ENCODE results near the gene SH3BP2. TPM values are rescaled to one million over a fixed set of nuclear protein-coding genes. Genes with fewer than 3 reads are reported as not detected.
"Not testable (repeated sequence)": the region's sequence is repeated elsewhere in the genome, so short reads cannot be mapped to it uniquely, and the experiment has no call there.

The SH3BP2 gene
- total RNA-seq, 4 donors from 2014 or later = 29.6 to 43.5 (median 36.7) TPM

DNA sequence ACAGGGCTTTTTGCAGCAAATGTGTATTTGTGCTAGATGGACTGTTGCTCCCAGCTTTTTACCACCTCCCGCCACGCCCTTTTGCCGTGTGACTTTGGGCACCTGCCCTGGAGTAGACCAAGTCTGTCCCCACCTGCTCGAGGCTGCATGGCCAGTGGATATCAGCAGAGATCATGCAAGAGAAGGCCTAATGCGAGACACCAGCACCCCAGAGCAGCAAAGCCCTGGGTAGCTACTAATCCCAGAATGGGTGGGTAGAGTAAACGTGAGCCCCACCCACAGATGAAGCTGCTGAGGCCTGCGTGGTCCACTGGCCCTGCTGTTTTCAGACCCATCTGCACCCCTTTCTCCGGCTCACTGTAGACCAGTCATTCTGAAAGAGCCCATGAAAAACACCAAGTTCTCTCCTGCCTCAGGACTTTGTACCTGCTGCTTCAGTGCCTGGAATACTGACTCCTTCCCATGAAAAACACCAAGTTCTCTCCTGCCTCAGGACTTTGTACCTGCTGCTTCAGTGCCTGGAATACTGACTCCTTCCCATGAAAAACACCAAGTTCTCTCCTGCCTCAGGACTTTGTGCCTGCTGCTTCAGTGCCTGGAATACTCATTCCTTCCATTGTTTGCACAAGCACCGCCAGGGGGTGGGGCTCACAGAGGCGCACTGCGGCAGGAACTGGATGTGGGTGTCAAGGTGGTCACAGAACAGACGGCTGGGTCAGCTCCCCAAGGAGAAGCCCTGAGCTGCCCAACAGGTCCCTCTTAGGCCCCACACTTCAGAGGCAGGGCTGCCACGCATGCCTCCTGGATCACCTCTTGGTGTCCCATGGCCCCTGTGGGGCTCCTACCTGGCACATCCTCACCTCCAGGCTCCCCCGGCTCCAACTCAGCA lies 31.6 kb upstream of the SH3BP2 start:
- peak; percentile 56 to 60 for DNase-seq
- TF ChIP-seq, protein P1, sequence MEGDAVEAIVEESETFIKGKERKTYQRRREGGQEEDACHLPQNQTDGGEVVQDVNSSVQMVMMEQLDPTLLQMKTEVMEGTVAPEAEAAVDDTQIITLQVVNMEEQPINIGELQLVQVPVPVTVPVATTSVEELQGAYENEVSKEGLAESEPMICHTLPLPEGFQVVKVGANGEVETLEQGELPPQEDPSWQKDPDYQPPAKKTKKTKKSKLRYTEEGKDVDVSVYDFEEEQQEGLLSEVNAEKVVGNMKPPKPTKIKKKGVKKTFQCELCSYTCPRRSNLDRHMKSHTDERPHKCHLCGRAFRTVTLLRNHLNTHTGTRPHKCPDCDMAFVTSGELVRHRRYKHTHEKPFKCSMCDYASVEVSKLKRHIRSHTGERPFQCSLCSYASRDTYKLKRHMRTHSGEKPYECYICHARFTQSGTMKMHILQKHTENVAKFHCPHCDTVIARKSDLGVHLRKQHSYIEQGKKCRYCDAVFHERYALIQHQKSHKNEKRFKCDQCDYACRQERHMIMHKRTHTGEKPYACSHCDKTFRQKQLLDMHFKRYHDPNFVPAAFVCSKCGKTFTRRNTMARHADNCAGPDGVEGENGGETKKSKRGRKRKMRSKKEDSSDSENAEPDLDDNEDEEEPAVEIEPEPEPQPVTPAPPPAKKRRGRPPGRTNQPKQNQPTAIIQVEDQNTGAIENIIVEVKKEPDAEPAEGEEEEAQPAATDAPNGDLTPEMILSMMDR (IDR thresholded peaks at IDR 0.05) = no peak
- TF ChIP-seq POLR2A (IDR thresholded peaks at IDR 0.05) = no peak
- whole genome bisulfite sequencing, 2 donors = 60 to 77% methylated on average over 11 to 13 of the region's 14 CpGs
- no peaks in the 10 kb centered on the region for H3K36me3 ChIP-seq
- H3K9me3 ChIP-seq = no peaks in the 10 kb centered on the region
- intact Hi-C loops (cut with DNase I) = loop anchor here (5.0 kb wide), 2 partner anchors 171 to 276 kb away; no protein-coding TSS in a partner anchor
- no peak overlapping the region for H3K27ac ChIP-seq
- no peak overlapping the region for H3K4me3 ChIP-seq (replicated peaks in 1 of 3)
- no peaks in the 10 kb centered on the region for H3K27me3 ChIP-seq
- peaks cover 4 to 12% of the 10 kb centered on the region in 2 donors for H3K4me1 ChIP-seq

GRCh38 chr4:2762048-2762447 lies 30.8 kb upstream of the SH3BP2 start:
- Histone ChIP-seq H3K36me3 (no peaks in the 10 kb centered on the region), H3K27me3 (no peaks in the 10 kb centered on the region), H3K4me3 (replicated peaks in 1 of 3) (no peak overlapping the region), H3K4me1 (peaks cover 4 to 12% of the 10 kb centered on the region in 2 donors), H3K27ac (no peak overlapping the region), H3K9me3 (no peaks in the 10 kb centered on the region)
- intact Hi-C loops (cut with DNase I) = loop anchor here (5.0 kb wide), 2 partner anchors 170 to 275 kb away; no protein-coding TSS in a partner anchor
- TF ChIP-seq, protein P1 (IDR thresholded peaks at IDR 0.05) = no peak
- TF ChIP-seq POLR2A (IDR thresholded peaks at IDR 0.05) = no peak
- no peak for DNase-seq
- WGBS, 2 donors = 70% methylated on average over 5 of the region's 5 CpGs

- DNase-seq = not testable (repeated sequence)
Measured at GRCh38 chr4:2762486-2763370, 30.2 kb upstream of the SH3BP2 start.

DNA sequence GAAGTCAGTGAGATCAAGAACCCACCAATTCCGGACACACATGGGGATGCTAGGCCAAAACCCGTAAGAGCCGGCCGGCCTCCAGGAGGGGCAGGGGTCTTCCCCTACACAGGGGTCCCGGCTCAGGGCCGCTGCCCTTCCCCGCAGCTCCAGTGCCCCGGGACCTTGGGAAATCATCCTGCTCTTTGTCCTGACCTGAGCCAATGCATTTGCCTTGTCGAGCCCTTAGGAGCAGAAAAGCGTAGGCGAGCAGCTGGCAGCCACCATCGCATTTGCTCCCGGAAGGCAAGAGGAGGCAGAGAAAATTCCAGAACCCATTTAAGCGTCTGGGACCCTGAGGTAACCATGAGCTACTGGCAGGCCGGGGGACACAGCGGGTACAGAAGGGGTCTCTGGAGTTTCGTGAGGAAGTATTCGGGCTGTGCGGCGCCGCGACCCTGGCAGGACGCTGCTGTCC lies 29.3 kb upstream of the SH3BP2 start:
- no peaks in the 10 kb centered on the region for H3K27me3 ChIP-seq
- H3K27ac ChIP-seq = peak overlapping the region in 2 of 3 donors; percentile 46 to 52
- no peaks in the 10 kb centered on the region for H3K36me3 ChIP-seq
- H3K9me3 ChIP-seq = no peaks in the 10 kb centered on the region
- intact Hi-C loops (cut with DNase I) = loop anchor here (5.0 kb wide), 2 partner anchors 169 to 274 kb away; no protein-coding TSS in a partner anchor
- H3K4me1 ChIP-seq = peaks cover 4 to 12% of the 10 kb centered on the region in 2 donors
- peak overlapping the region in 1 of 3 donors; percentile 24 for H3K4me3 ChIP-seq (replicated peaks in 1 of 3)
- peak in 1 of 2 donors; percentile 6 for DNase-seq
- TF ChIP-seq, protein P1 (IDR thresholded peaks at IDR 0.05) = no peak
- TF ChIP-seq POLR2A (IDR thresholded peaks at IDR 0.05) = no peak
- 72 to 88% methylated on average over 8 to 12 of the region's 23 CpGs for WGBS, 2 donors

More at GRCh38 chr4:2762486-2763370, 30.2 kb upstream of the SH3BP2 start:
- H3K9me3 ChIP-seq; H3K36me3 ChIP-seq; H3K27me3 ChIP-seq; H3K4me3 ChIP-seq (replicated peaks in 1 of 3); H3K27ac ChIP-seq: not testable (repeated sequence)
- peaks cover 4 to 12% of the 10 kb centered on the region in 2 donors for H3K4me1 ChIP-seq
- intact Hi-C loops (cut with DNase I) = loop anchor here (5.0 kb wide), 2 partner anchors 170 to 275 kb away; no protein-coding TSS in a partner anchor
- WGBS, 2 donors = 96% methylated on average over 20 to 42 of the region's 42 CpGs

DNA sequence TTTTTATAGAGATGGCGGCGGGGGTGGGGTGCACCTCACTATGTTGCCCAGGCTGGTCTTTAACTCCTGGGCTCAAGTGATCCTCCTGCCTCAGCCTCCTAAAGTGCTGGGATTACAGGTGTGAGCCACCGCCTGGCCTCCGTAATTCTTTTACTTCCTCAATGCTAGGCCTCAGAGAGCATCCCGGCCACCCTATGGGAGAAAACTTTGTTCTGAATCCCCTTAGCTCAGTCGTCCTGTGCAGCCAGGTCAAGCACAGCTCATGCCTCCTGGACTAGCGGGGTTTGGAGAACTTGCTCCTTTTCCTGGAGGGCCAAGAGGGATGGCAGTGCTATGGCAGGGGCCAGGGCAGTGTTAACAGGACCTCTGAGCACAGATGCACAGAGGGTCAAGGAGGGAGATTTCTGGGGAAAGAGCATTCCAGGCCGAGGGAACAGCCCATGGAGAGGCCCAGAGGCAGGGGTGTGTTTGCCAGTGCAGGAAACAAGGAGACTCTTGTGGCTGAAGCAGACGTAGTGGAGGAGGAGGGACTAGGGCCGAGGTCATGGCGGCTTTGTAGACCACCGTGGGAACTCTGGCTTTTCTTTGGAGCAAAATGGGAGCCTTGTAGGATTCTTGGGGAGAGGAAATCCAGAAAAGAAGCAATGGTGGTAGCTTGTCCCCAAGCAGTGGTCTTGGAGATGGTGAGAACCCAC lies 26.9 kb upstream of the SH3BP2 start:
- no peak for TF ChIP-seq POLR2A (IDR thresholded peaks at IDR 0.05)
- TF ChIP-seq, protein P1 (IDR thresholded peaks at IDR 0.05) = no peak
- no peaks in the 10 kb centered on the region for H3K27me3 ChIP-seq
- no peak overlapping the region for H3K4me3 ChIP-seq (replicated peaks in 1 of 3)
- H3K36me3 ChIP-seq = no peaks in the 10 kb centered on the region
- H3K9me3 ChIP-seq = no peaks in the 10 kb centered on the region
- H3K27ac ChIP-seq = no peak overlapping the region
- no peak for DNase-seq
- intact Hi-C loops (cut with DNase I) = no loop called here
- H3K4me1 ChIP-seq = peaks cover 4 to 12% of the 10 kb centered on the region in 2 donors
- WGBS, 2 donors = 89 to 95% methylated on average over 10 to 12 of the region's 12 CpGs
